ENCODE data around the gene LRRC56.

The LRRC56 gene

DNA sequence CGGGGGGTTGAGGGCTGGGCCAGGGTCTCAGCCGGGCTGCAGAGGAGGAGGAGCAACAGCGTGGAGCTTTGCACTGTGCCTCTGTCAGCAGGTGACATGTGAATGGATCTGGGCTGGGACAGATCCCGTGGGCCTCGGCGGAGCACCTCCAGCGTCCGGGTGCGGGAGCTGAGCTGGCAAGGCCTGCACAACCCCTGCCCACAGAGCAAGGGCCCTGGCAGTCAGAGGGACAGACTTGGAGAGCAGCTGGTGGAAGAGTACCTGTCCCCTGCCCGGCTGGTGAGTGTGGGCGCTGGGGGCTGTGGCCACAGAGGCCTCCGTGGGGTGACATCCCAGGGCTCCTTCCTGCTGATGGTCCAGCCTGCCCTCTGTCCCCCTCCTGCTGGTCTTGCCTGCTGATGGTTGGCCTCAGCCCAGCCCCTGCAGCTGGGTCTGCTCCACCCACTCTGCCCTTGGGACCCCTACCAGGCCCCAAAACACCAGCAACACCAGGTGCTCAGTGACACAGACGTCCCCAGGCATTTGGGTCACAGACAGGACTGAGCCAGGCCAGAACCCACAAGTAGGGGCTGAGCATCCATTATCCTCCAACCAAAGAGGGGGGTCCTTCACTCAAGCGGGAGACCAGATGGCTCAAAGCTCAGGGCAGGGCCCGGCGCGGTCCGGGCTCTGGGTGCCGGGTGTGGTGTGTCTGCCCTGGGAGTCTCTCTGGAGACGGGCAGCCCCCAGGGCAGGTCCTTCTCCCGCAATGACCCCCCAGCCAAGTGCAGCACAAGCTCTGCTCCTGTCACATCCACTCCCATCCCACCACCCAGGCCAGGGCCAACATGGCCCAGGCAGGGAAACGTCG, 3.5 kb downstream of the LRRC56 start:
- DNase-seq (ENCODE audit: low spot score): no peak
- TF ChIP-seq, protein P1, sequence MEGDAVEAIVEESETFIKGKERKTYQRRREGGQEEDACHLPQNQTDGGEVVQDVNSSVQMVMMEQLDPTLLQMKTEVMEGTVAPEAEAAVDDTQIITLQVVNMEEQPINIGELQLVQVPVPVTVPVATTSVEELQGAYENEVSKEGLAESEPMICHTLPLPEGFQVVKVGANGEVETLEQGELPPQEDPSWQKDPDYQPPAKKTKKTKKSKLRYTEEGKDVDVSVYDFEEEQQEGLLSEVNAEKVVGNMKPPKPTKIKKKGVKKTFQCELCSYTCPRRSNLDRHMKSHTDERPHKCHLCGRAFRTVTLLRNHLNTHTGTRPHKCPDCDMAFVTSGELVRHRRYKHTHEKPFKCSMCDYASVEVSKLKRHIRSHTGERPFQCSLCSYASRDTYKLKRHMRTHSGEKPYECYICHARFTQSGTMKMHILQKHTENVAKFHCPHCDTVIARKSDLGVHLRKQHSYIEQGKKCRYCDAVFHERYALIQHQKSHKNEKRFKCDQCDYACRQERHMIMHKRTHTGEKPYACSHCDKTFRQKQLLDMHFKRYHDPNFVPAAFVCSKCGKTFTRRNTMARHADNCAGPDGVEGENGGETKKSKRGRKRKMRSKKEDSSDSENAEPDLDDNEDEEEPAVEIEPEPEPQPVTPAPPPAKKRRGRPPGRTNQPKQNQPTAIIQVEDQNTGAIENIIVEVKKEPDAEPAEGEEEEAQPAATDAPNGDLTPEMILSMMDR (IDR thresholded peaks at IDR 0.05; ENCODE audit: extremely low read depth, missing control alignments): no peak

DNA sequence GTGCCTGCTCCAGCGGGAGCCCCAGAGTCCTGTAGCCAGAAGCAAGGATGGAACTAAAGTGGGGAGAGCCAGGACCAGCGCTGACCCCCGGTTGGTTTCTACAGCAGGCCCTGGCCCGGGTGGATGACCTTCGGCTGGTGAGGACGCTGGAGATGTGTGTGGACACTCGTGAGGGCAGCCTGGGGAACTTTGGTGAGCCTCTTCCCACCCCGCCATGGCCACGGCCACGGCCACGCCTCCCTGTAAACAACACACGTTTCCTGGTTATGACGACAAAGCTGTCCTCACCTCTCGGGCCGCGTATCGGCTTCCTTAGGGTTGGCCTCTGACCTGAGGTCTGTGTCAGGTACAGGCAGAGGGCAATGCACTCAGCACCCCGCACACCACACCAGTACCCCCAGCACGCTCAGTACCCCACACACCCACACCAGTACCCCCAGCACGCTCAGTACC, 4.1 kb downstream of the LRRC56 start:
- TF ChIP-seq, protein P1 (IDR thresholded peaks at IDR 0.05; ENCODE audit: extremely low read depth, missing control alignments): no peak
- no peak for DNase-seq (ENCODE audit: low spot score)

DNA sequence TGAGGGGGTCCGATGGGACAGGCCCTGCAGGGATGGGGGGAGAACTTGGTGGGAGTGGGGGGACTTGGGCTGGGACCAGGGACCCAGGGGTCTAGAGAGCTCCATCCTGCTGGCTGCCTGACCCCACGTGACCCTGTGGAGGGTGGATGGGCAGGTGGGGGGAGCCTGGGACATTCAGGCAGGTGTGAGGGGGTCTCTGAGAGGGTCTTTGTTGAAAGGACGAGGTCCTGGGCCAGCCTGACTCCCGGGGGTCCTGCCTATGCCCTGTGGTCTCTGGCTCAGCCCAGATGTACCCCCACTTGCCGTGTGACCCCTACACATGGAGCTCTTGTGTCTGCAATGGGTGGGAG, 7.5 kb downstream of the LRRC56 start:
- DNase-seq (ENCODE audit: low spot score): no peak
- TF ChIP-seq, protein P1 (IDR thresholded peaks at IDR 0.05; ENCODE audit: extremely low read depth, missing control alignments): no peak

DNA sequence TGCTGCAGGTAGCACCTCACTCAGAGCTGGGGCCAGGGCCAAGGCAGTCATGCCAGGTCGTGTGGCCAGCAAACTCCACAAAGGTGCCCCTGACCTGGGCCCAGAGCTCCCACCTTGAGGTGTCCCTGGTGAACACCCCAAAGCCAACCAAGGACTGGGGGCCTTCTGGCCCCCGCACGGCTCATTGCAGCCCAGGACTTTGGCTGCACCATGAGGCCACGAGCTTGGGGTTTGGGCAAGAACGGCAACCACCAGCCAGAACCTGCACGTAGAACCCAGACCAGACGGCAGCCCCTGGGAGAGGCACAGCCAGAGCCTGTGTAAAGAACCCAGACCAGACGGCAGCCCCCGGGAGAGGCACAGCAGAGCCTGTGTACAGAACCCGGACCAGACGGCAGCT, 7.8 kb downstream of the LRRC56 start:
- TF ChIP-seq, protein P1 (IDR thresholded peaks at IDR 0.05; ENCODE audit: extremely low read depth, missing control alignments): no peak
- DNase-seq (ENCODE audit: low spot score): no peak

DNA sequence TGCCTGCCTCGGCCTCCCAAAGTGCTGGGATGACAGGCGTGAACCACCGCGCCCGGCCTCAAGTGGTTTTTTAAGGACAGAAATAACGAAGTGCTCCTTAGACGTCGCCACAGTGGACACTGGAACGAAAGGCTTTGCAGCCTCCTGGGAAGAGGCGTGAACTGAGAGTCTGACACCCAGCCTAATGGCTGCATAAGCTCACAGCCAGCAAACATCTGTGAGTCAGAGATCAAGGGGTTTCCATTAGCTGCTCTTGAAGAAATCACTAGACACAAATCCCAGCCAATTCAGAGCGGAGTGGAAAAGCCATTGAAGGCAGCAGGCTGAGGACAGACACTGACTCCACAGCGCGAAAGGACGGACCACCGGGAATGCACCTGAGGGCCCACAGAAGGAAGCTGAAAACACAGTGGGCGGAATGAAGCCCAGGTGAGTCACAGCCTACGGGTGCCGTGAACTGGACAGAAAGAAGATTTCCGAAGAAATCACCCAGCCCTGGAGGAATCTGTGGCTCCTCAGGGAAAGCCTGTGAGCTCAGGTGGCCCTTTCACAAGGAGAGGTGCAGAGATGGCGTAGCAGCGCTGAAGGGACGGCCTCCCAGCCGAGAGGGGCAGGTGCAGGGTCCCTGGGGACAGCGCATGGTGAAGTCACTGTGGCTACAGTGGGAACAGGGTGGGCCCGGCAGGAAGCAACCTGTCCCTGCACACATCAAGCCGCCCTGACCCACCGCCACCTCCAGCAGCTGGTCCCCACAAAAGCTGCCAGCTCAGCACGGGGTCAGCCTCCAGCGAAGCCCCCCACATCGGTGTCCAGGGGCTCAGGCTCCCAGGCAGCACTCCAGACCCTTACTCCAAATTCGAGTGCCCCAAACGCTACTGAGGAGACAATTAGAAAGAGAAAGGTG, 11.6 kb downstream of the LRRC56 start:
- TF ChIP-seq, protein P1 (IDR thresholded peaks at IDR 0.05; ENCODE audit: extremely low read depth, missing control alignments): no peak
- no peak for DNase-seq (ENCODE audit: low spot score)

DNA sequence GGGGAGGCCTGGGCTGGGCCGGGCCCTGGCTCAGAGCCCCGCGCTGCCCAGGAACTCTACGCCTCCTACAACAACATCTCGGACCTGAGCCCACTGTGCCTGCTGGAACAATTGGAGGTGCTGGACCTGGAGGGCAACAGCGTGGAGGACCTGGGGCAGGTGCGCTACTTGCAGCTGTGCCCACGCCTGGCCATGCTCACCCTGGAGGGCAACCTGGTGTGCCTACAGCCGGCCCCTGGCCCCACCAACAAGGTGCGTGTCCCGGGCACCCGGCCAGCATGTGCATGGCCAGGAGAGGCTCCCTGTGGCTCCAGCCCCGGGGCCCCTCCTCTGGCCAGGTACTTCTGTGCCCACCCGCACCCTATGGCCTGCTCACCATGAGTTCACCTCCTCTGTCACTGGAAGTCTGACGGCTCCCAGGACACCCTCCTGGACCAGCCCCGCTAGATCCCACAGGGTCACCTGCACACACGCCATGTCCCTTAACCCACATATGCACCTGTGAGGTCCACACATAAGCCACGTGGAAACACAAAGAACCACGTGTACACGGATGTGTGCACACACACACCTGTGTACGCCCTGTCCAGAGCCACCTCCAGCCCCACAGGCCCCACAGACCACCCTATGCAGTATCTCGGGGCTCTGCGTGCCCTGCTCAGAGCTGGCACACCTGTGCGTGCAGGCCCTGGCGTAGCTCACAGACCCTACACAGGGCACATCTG, 12.9 kb downstream of the LRRC56 start:
- TF ChIP-seq, protein P1 (IDR thresholded peaks at IDR 0.05; ENCODE audit: extremely low read depth, missing control alignments): no peak
- DNase-seq (ENCODE audit: low spot score): no peak

All from GM20000 (cell line).